HCT116 (cell line): ENCODE measurements around the gene ESRRA. TPM values are rescaled to one million over a fixed set of nuclear protein-coding genes. Genes with fewer than 3 reads are reported as not detected.

ENCODE experiments used
- ATAC-seq: fragments of 200-7000 bp; cut with Tn5 transposase; 2 replicates; pipeline ENCODE4 v1.9.1; 2020; ENCODE audit warnings: mild to moderate bottlenecking, moderate library complexity
- BruUV-seq: library from RNA; stranded (reverse); fragments of 400-500 nt; replicated peaks from 2 replicates; lab custom pipeline; 2021; lab: Mats Ljungman, UMichigan
- CTCF ChIA-PET: fragments of 300-600 bp; sonication (Branson Sonifier 250); formaldehyde crosslinking; loops from one replicate; lab custom pipeline; 2021; ENCODE audit warnings: antibody characterized with exemption; lab: Charles Lee
- POLR2A ChIA-PET: fragments of 300-600, 350-600 bp; sonication (Branson Sonifier 250); formaldehyde crosslinking; loops from one replicate; lab custom pipeline; 2021; ENCODE audit warnings: antibody characterized with exemption; lab: Charles Lee
- RAD21 ChIA-PET, 2 experiments: fragments of 300-600 bp; sonication (Branson Sonifier 250); formaldehyde crosslinking; loops; one replicate each; lab custom pipeline; 2023; ENCODE audit warnings: low total read pairs in 2 of 2; ENCODE audit not compliant: uncharacterized antibody in 2 of 2, unreplicated experiment in 2 of 2, low non-redundant PET in 1 of 2; lab: Charles Lee
- DNase-seq: peaks from one replicate; pipeline ENCODE4 v3.0.0-alpha.2; 2010; ENCODE audit warnings: low read depth, low spot score
- H2AFZ ChIP-seq: fragments of 200-600 bp; shearing (Covaris generic), sonication (generic); 2 replicates; pipeline ENCODE4 v1.6.1; 2017; ENCODE audit warnings: low read depth, mixed run types, mixed read lengths, antibody characterized with exemption, low read length; ENCODE audit not compliant: poor library complexity, severe bottlenecking
- H3K27ac ChIP-seq: 2 replicates; pipeline ENCODE4 v1.5.1; 2012; ENCODE audit warnings: low read depth, low read length
- H3K27me3 ChIP-seq: fragments of 200-600 bp; sonication (generic); 2 replicates; pipeline ENCODE4 v1.6.1; 2016; ENCODE audit warnings: mixed run types, low read length, mixed read lengths; ENCODE audit not compliant: insufficient read depth
- H3K36me3 ChIP-seq, 2 experiments: fragments of 200-500 bp in 1 of 2; fragments of 200-600 bp in 1 of 2; sonication (Bioruptor generic) in 1 of 2; sonication (generic) in 1 of 2; 2 replicates each; pipeline versions ENCODE4 v1.5.1 to v1.6.1; 2014 to 2016; ENCODE audit warnings: low read length in 2 of 2, inconsistent platforms in 1 of 2, mixed read lengths in 1 of 2, mixed run types in 1 of 2; ENCODE audit not compliant: insufficient read depth in 2 of 2, control insufficient read depth in 1 of 2
- H3K4me1 ChIP-seq, 2 experiments: fragments of 200-600 bp in 1 of 2; sonication (generic) in 1 of 2; 2 replicates each; pipeline versions ENCODE4 v1.5.1 to v1.6.1; 2012 to 2017; ENCODE audit warnings: low read length in 2 of 2, inconsistent platforms in 1 of 2, mild to moderate bottlenecking in 1 of 2, mixed read lengths in 1 of 2, mixed run types in 1 of 2, moderate library complexity in 1 of 2; ENCODE audit not compliant: insufficient read depth in 2 of 2, control insufficient read depth in 1 of 2
- H3K4me2 ChIP-seq: fragments of 200-600 bp; sonication (generic); 2 replicates; pipeline ENCODE4 v1.6.1; 2017; ENCODE audit warnings: mixed run types, low read length, mixed read lengths
- H3K4me3 ChIP-seq, 2 experiments: fragments of 200-600 bp in 1 of 2; sonication (generic) in 1 of 2; replicated peaks in 1 of 2; 2 replicates each; pipeline ENCODE4 v1.5.1; 2011 to 2016; ENCODE audit warnings: low read length in 2 of 2, control low read depth in 1 of 2, low read depth in 1 of 2, mild to moderate bottlenecking in 1 of 2, mixed read lengths in 1 of 2, mixed run types in 1 of 2
- H3K79me2 ChIP-seq: fragments of 200-600 bp; sonication (generic); 2 replicates; pipeline ENCODE4 v1.6.1; 2017; ENCODE audit warnings: mild to moderate bottlenecking, mixed run types, low read length, moderate library complexity, mixed read lengths; ENCODE audit not compliant: insufficient read depth
- H3K9ac ChIP-seq: fragments of 200-600 bp; sonication (generic); 2 replicates; pipeline ENCODE4 v1.6.1; 2016; ENCODE audit warnings: low read length, mixed read lengths
- H3K9me2 ChIP-seq: fragments of 200-600 bp; sonication (generic), shearing (Covaris generic); 2 replicates; pipeline ENCODE4 v1.6.1; 2017; ENCODE audit warnings: mixed run types, mild to moderate bottlenecking, moderate library complexity; ENCODE audit not compliant: insufficient read depth
- H3K9me3 ChIP-seq, 2 experiments: fragments of 200-500 bp in 1 of 2; fragments of 200-600 bp in 1 of 2; sonication (Bioruptor generic) in 1 of 2; sonication (generic) in 1 of 2; 2 replicates each; pipeline ENCODE4 v1.6.1; 2014 to 2017; ENCODE audit warnings: low read length in 2 of 2, mixed read lengths in 2 of 2, inconsistent platforms in 1 of 2, low read depth in 1 of 2, mild to moderate bottlenecking in 1 of 2, mixed run types in 1 of 2, moderate library complexity in 1 of 2; ENCODE audit not compliant: control insufficient read depth in 1 of 2, insufficient read depth in 1 of 2
- H4K20me1 ChIP-seq: fragments of 200-600 bp; sonication (generic), shearing (Covaris generic); 2 replicates; pipeline ENCODE4 v1.6.1; 2017; ENCODE audit warnings: mixed run types, mild to moderate bottlenecking, moderate library complexity; ENCODE audit not compliant: insufficient read depth
- CEBPB ChIP-seq: IDR thresholded peaks from 2 replicates; pipeline ENCODE4 v1.6.1; 2012; ENCODE audit warnings: low read depth
- EGR1 ChIP-seq: IDR thresholded peaks from 2 replicates; pipeline ENCODE4 v1.6.1; 2012; ENCODE audit warnings: low read depth
- EZH2phosphoT487 ChIP-seq: fragments of 200-600 bp; IDR thresholded peaks from 2 replicates; pipeline ENCODE4 v1.6.1; 2018; ENCODE audit warnings: antibody characterized with exemption, borderline replicate concordance
- FOSL1 ChIP-seq: IDR thresholded peaks from 2 replicates; pipeline ENCODE4 v1.6.1; 2012; ENCODE audit warnings: low read depth
- JUND ChIP-seq: IDR thresholded peaks from 2 replicates; pipeline ENCODE4 v1.6.1; 2012
- POLR2AphosphoS5 ChIP-seq: IDR thresholded peaks from 2 replicates; pipeline ENCODE4 v1.6.1; 2011; ENCODE audit warnings: mild to moderate bottlenecking, low read depth, low read length, moderate library complexity
- SP1 ChIP-seq: IDR thresholded peaks from 2 replicates; pipeline ENCODE4 v1.6.1; 2012; ENCODE audit warnings: low read depth
- SRF ChIP-seq: IDR thresholded peaks from 2 replicates; pipeline ENCODE4 v1.6.1; 2012; ENCODE audit warnings: low read depth
- TCF7L2 ChIP-seq: IDR thresholded peaks from 2 replicates; pipeline ENCODE4 v1.7.0; 2011; ENCODE audit warnings: borderline replicate concordance, inconsistent platforms; ENCODE audit not compliant: insufficient read depth, insufficient read length; ENCODE audit errors: extremely low read depth
- YY1 ChIP-seq: IDR thresholded peaks from 2 replicates; pipeline ENCODE4 v1.6.1; 2011; ENCODE audit warnings: low read length, low read depth, moderate library complexity, mild to moderate bottlenecking; ENCODE audit not compliant: insufficient replicate concordance; ENCODE audit errors: extremely low read depth
- ZFX ChIP-seq: fragments of 450-650 bp; IDR thresholded peaks from 2 replicates; pipeline ENCODE4 v1.6.1; 2017
- ZNF274 ChIP-seq: fragments of 200-500 bp; sonication (Bioruptor generic); IDR thresholded peaks from 2 replicates; pipeline ENCODE4 v1.6.1; 2014; ENCODE audit warnings: mild to moderate bottlenecking, low read depth, low read length, inconsistent platforms
- intact Hi-C: fragments of 100-400 bp; cut with micrococcal nuclease; formaldehyde crosslinking; loops from 2 replicates; pipeline ENCODE4 v1.10.0; 2022
- total RNA-seq: library from RNA; stranded (reverse); gene quantifications from one replicate; pipeline ENCODE4 v1.2.1, GENCODE V29; 2021; ENCODE audit not compliant: unreplicated experiment
- TF ChIP-seq, protein P1 (sequence below): IDR thresholded peaks from 2 replicates; pipeline ENCODE4 v1.6.1; 2011; ENCODE audit warnings: mild to moderate bottlenecking, low read length, moderate library complexity; ENCODE audit not compliant: insufficient replicate concordance; ENCODE audit errors: extremely low read depth
- TF ChIP-seq, protein P2 (sequence below): IDR thresholded peaks from 2 replicates; pipeline ENCODE4 v1.6.1; 2012
- TF ChIP-seq, protein P3 (sequence below): IDR thresholded peaks from 2 replicates; pipeline ENCODE4 v1.6.1; 2012; ENCODE audit warnings: low read depth
- TF ChIP-seq, protein P4 (sequence below): IDR thresholded peaks from 2 replicates; pipeline ENCODE4 v1.6.1; 2012
- TF ChIP-seq, protein P5 (sequence below), 3 experiments: fragments of 200-600 bp in 1 of 3; sonication (generic) in 1 of 3; IDR thresholded peaks in 2 of 3; conservative IDR thresholded peaks in 1 of 3; 2 replicates each; pipeline ENCODE4 v1.5.1; 2012 to 2017; ENCODE audit warnings: low read depth in 2 of 3, low read length in 2 of 3, antibody characterized with exemption in 1 of 3, borderline replicate concordance in 1 of 3, control low read depth in 1 of 3, mild to moderate bottlenecking in 1 of 3, mixed read lengths in 1 of 3, mixed run types in 1 of 3, moderate library complexity in 1 of 3; ENCODE audit not compliant: insufficient read depth in 1 of 3

The ESRRA gene
- total RNA-seq, 1 experiment from 2014 or later = 62.7 TPM

DNA sequence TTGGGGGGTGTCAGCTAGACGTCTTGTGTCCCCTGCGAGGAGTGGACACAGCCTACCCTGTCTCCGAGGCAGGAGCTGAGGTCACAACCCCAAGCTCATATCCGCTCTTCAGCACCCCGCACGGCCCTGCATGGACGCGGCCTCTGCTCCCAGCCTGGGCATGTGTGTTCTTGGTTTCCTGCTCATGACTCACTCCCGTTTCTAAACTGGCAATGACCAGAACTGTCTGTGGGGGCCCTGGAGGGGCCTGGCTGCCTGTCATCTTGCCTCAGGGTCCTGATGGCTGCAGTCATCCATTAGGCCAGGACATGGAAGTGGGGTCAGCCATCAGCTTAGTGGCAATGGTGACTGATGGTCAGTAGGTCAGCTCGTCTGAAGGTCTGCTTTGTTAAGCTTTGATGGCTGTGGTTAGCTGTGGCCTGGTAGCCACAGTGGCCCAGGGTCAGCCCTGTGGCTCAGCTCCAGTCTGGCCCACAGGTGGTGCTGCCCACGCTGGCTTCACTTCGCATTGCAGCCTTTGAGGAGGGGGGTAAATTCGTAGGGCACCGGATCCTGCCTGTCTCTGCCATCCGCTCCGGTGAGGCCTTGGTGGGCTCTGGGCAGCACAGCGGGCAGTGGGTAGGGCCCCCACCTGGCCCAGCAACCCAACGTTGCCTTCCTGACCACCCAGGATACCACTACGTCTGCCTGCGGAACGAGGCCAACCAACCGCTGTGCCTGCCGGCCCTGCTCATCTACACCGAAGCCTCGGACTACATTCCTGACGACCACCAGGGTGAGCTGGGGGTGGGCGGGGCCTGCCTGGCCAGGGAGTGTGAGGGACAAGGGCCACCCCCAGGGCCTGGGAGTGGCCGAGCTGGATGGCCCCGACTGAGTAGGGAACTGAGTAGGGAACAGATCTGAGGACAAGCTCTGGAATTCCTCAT, 42.0 kb upstream of the ESRRA start:
- DNase-seq = no peak
- H3K36me3 ChIP-seq = peaks cover 18 to 51% of the 10 kb centered on the region in 2 experiments; a peak in 3 of 4 replicates
- H3K4me1 ChIP-seq = peaks cover 8 to 10% of the 10 kb centered on the region in 2 experiments; a peak in 3 of 4 replicates
- H3K4me2 ChIP-seq = no peak overlapping the region
- no peaks in the 10 kb centered on the region for H3K27me3 ChIP-seq
- RAD21 ChIA-PET = no interaction called here
- CTCF ChIA-PET = interaction anchor here (1.4 kb wide), 1 partner anchor 13 kb away, joined by 4 read pairs; no protein-coding TSS in a partner anchor
- peaks cover 6% of the 10 kb centered on the region; the same call in 1 of the 2 replicates for H3K79me2 ChIP-seq
- no peaks in the 10 kb centered on the region for H3K9me2 ChIP-seq
- no peaks in the 10 kb centered on the region for H4K20me1 ChIP-seq
- H3K27ac ChIP-seq = no peak overlapping the region; the same call in 1 of the 2 replicates
- H3K9me3 ChIP-seq = no peaks in the 10 kb centered on the region
- ATAC-seq = no peak
- H3K4me3 ChIP-seq = no peak overlapping the region
- POLR2A ChIA-PET = interaction anchor here (1.3 kb wide), 1 partner anchor 11 kb away, joined by 5 read pairs; no protein-coding TSS in a partner anchor
- H2AFZ ChIP-seq = no peak overlapping the region
- no TSS peak for BruUV-seq
- no peak overlapping the region for H3K9ac ChIP-seq
- intact Hi-C loops = no loop called here
- TF ChIP-seq ZNF274 (no peak), EZH2phosphoT487 (no peak), JUND (no peak), FOSL1 (no peak), YY1 (no peak), POLR2AphosphoS5 (no peak), CEBPB (no peak), SP1 (no peak), ZFX (no peak), EGR1 (no peak), SRF (no peak), TCF7L2 (no peak)
- TF ChIP-seq, protein P1, sequence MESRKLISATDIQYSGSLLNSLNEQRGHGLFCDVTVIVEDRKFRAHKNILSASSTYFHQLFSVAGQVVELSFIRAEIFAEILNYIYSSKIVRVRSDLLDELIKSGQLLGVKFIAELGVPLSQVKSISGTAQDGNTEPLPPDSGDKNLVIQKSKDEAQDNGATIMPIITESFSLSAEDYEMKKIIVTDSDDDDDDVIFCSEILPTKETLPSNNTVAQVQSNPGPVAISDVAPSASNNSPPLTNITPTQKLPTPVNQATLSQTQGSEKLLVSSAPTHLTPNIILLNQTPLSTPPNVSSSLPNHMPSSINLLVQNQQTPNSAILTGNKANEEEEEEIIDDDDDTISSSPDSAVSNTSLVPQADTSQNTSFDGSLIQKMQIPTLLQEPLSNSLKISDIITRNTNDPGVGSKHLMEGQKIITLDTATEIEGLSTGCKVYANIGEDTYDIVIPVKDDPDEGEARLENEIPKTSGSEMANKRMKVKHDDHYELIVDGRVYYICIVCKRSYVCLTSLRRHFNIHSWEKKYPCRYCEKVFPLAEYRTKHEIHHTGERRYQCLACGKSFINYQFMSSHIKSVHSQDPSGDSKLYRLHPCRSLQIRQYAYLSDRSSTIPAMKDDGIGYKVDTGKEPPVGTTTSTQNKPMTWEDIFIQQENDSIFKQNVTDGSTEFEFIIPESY = no peak
- TF ChIP-seq, protein P2, sequence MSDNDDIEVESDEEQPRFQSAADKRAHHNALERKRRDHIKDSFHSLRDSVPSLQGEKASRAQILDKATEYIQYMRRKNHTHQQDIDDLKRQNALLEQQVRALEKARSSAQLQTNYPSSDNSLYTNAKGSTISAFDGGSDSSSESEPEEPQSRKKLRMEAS = no peak
- TF ChIP-seq, protein P3, sequence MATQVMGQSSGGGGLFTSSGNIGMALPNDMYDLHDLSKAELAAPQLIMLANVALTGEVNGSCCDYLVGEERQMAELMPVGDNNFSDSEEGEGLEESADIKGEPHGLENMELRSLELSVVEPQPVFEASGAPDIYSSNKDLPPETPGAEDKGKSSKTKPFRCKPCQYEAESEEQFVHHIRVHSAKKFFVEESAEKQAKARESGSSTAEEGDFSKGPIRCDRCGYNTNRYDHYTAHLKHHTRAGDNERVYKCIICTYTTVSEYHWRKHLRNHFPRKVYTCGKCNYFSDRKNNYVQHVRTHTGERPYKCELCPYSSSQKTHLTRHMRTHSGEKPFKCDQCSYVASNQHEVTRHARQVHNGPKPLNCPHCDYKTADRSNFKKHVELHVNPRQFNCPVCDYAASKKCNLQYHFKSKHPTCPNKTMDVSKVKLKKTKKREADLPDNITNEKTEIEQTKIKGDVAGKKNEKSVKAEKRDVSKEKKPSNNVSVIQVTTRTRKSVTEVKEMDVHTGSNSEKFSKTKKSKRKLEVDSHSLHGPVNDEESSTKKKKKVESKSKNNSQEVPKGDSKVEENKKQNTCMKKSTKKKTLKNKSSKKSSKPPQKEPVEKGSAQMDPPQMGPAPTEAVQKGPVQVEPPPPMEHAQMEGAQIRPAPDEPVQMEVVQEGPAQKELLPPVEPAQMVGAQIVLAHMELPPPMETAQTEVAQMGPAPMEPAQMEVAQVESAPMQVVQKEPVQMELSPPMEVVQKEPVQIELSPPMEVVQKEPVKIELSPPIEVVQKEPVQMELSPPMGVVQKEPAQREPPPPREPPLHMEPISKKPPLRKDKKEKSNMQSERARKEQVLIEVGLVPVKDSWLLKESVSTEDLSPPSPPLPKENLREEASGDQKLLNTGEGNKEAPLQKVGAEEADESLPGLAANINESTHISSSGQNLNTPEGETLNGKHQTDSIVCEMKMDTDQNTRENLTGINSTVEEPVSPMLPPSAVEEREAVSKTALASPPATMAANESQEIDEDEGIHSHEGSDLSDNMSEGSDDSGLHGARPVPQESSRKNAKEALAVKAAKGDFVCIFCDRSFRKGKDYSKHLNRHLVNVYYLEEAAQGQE = no peak
- TF ChIP-seq, protein P4, sequence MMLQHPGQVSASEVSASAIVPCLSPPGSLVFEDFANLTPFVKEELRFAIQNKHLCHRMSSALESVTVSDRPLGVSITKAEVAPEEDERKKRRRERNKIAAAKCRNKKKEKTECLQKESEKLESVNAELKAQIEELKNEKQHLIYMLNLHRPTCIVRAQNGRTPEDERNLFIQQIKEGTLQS = no peak
- TF ChIP-seq, protein P5, sequence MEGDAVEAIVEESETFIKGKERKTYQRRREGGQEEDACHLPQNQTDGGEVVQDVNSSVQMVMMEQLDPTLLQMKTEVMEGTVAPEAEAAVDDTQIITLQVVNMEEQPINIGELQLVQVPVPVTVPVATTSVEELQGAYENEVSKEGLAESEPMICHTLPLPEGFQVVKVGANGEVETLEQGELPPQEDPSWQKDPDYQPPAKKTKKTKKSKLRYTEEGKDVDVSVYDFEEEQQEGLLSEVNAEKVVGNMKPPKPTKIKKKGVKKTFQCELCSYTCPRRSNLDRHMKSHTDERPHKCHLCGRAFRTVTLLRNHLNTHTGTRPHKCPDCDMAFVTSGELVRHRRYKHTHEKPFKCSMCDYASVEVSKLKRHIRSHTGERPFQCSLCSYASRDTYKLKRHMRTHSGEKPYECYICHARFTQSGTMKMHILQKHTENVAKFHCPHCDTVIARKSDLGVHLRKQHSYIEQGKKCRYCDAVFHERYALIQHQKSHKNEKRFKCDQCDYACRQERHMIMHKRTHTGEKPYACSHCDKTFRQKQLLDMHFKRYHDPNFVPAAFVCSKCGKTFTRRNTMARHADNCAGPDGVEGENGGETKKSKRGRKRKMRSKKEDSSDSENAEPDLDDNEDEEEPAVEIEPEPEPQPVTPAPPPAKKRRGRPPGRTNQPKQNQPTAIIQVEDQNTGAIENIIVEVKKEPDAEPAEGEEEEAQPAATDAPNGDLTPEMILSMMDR (IDR thresholded peaks at IDR 0.05 in 2 of 3, conservative IDR thresholded peaks at IDR 0.05 in 1 of 3; ENCODE audit: borderline replicate concordance in 1 of 3, insufficient read depth in 1 of 3, low read depth in 2 of 3, low read length in 2 of 3) = no peak
